Psoas muscle (tissue), 8 donors: ENCODE results near the gene PSMB9. TPM values are rescaled to one million over a fixed set of nuclear protein-coding genes. Genes with fewer than 3 reads are reported as not detected.

Experiments used
- ATAC-seq, 4 donors: fragments of 200-7000 bp; cut with Tn5 transposase; one replicate each; pipeline ENCODE4 v1.9.1; 2020; ENCODE audit warnings: moderate library complexity in 3 of 4, mild to moderate bottlenecking in 2 of 4
- DNase-seq, 2 donors: peaks; one replicate each; pipeline ENCODE4 v3.0.0-alpha.2; 2020
- H3K27ac ChIP-seq: fragments of 200-600 bp; one replicate; pipeline ENCODE4 v1.8.0; 2022
- H3K27me3 ChIP-seq, 3 donors: fragments of 200-600 bp in 1 of 3; one replicate each; pipeline versions ENCODE4 v1.6.1 to v1.8.0; 2013 to 2022; ENCODE audit warnings: low read length in 2 of 3, mild to moderate bottlenecking in 2 of 3, moderate library complexity in 1 of 3; ENCODE audit not compliant: insufficient read depth in 3 of 3
- H3K36me3 ChIP-seq, 2 donors: fragments of 200-600 bp in 1 of 2; one replicate each; pipeline versions ENCODE4 v1.6.1 to v1.8.0; 2013 to 2022; ENCODE audit warnings: low read depth in 1 of 2, mild to moderate bottlenecking in 1 of 2, moderate library complexity in 1 of 2; ENCODE audit not compliant: insufficient read depth in 1 of 2
- H3K4me1 ChIP-seq: fragments of 200-600 bp; one replicate; pipeline ENCODE4 v1.8.0; 2022
- H3K4me3 ChIP-seq: fragments of 200-600 bp; one replicate; pipeline ENCODE4 v1.8.0; 2022; ENCODE audit warnings: mild to moderate bottlenecking
- H3K9me3 ChIP-seq: fragments of 200-600 bp; one replicate; pipeline ENCODE4 v1.8.0; 2022
- WGBS, 3 donors: extraction: QIAGEN DNeasy Blood & Tissue Kit; methylation state at CpG; one replicate each; pipeline versions ENCODE4 v1.1.6 to v1.1.7; 2013; 5-methylcytosine and 5-hydroxymethylcytosine counted together
- intact Hi-C, 2 donors: fragments of 100-400 bp; cut with DNase I; formaldehyde crosslinking; loops; one replicate each; pipeline versions ENCODE4 v1.11.0 to v1.14.2; 2022
- polyA plus RNA-seq, 3 donors: library from polyadenylated mRNA; stranded (reverse); fragments of 200-250 nt; gene quantifications; one replicate each; pipeline ENCODE4 v1.2.3, GENCODE V29; 2013
- total RNA-seq, 4 donors: library from RNA; stranded (reverse); fragmentation: NEBNext Ultra II Directional in 2 of 4; extraction: Animal tissue kit (Norgen Biotek cat#: 25700) in 2 of 4; gene quantifications; one replicate each; pipeline versions ENCODE4 v1.2.1 to v1.2.4, GENCODE V29; 2021 to 2023
- TF ChIP-seq, protein P1 (sequence below): fragments of 200-600 bp; IDR thresholded peaks from one replicate; pipeline ENCODE4 v1.8.0; 2022; ENCODE audit warnings: antibody characterized with exemption
- donor health status: healthy with polysubstance abuse.
- donor health status: DM: no; HTN: no; CAD: no; lungs with moderate emphysema.
- donor health status: Bipolar disorder and iron deficiency.
- donor health status: healthy.
- donor health status: DM: yes; HTN: yes; CAD: no.
- donor health status: DM: no; HTN: no; CAD: no.
- donor health status: DM: no; HTN: no; CAD: no.
- donor health status: DM: yes; HTN: yes; CAD: no.

The PSMB9 gene
- total and polyA plus RNA-seq, 7 donors: 6.6 to 18.0 (median 10.1) TPM

DNA sequence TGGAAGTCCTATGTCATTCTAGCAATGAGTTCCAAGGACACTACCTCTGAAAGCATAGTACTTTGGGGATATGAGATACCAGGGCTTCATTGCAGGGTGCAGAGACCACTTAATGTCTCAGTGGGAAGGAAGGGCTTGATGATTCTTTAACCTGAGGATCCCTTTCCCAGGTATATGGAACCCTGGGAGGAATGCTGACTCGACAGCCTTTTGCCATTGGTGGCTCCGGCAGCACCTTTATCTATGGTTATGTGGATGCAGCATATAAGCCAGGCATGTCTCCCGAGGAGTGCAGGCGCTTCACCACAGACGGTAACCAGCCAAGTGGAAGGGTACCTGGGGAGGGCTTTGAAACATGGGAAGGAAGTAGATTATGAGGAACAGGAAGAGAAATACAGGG lies 4.2 kb downstream of the PSMB9 start:
- WGBS, 3 donors: 81 to 85% (median 85%) methylated on average over 5 of the region's 5 CpGs
- TF ChIP-seq, protein P1, sequence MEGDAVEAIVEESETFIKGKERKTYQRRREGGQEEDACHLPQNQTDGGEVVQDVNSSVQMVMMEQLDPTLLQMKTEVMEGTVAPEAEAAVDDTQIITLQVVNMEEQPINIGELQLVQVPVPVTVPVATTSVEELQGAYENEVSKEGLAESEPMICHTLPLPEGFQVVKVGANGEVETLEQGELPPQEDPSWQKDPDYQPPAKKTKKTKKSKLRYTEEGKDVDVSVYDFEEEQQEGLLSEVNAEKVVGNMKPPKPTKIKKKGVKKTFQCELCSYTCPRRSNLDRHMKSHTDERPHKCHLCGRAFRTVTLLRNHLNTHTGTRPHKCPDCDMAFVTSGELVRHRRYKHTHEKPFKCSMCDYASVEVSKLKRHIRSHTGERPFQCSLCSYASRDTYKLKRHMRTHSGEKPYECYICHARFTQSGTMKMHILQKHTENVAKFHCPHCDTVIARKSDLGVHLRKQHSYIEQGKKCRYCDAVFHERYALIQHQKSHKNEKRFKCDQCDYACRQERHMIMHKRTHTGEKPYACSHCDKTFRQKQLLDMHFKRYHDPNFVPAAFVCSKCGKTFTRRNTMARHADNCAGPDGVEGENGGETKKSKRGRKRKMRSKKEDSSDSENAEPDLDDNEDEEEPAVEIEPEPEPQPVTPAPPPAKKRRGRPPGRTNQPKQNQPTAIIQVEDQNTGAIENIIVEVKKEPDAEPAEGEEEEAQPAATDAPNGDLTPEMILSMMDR: no peak
- Histone ChIP-seq H3K4me1 (peaks cover 5% of the 10 kb centered on the region), H3K9me3 (no peaks in the 10 kb centered on the region), H3K4me3 (no peak overlapping the region), H3K27me3 (no peaks in the 10 kb centered on the region), H3K36me3 (peaks cover 0 to 15% of the 10 kb centered on the region in 2 donors), H3K27ac (no peak overlapping the region)
- DNase-seq (no peak), ATAC-seq (no peak)
- intact Hi-C loops: no loop called here

DNA sequence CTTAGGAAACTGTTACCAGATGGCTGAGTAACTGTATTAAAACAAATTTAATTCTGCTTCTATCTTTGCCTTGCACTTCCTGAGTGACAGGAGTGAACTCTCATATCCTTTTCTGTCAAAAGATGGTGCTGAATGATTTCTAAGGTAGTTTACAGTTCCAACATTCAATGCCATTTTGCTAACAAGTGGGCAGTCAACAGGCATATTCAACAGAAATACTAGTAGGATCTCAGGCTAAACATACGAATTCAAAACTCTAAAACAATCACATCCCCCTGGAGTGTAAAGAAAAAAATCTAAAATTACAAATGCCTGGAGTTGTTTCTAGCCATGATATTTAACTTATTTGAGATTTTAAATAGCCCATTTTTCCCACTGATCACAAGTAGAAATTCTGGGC lies 6.7 kb downstream of the PSMB9 start:
- Histone ChIP-seq H3K9me3 (no peaks in the 10 kb centered on the region), H3K27me3 (no peaks in the 10 kb centered on the region), H3K4me1 (no peaks in the 10 kb centered on the region), H3K27ac (no peak overlapping the region), H3K4me3 (no peak overlapping the region), H3K36me3 (peaks cover 0 to 15% of the 10 kb centered on the region in 2 donors)
- ATAC-seq: no peak
- TF ChIP-seq, protein P1: no peak
- intact Hi-C loops: no loop called here
- DNase-seq: no peak
- WGBS, 3 donors: 84 to 93% (median 88%) methylated on average over 1 of the region's 1 CpG

DNA sequence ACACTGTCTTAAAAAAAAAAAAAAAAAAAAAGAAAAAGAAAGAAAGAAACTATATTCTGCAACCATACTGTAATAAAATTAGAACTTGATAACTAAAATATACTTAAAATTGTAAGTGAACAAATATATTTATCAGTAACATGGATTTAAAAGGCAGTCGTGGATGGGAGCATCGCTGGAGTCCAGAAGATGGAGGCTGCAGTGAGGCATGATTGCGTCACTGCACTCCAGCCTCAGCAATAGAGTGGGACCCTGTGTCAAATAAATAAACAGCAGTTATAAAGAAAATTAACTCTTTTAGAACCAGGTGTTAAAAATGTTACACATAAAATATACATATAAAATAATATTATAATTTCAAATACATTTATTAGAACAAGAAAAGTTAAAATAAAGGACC lies 8.7 kb downstream of the PSMB9 start:
- ATAC-seq: no peak
- whole genome bisulfite sequencing, 3 donors: 84 to 86% (median 84%) methylated on average over 3 of the region's 3 CpGs
- TF ChIP-seq, protein P1: no peak
- Histone ChIP-seq H3K27ac (no peak overlapping the region), H3K36me3 (peaks cover 0 to 10% of the 10 kb centered on the region in 2 donors), H3K4me3 (no peak overlapping the region), H3K9me3 (no peaks in the 10 kb centered on the region), H3K27me3 (no peaks in the 10 kb centered on the region), H3K4me1 (no peaks in the 10 kb centered on the region)
- intact Hi-C loops: no loop called here
- DNase-seq: no peak

DNA sequence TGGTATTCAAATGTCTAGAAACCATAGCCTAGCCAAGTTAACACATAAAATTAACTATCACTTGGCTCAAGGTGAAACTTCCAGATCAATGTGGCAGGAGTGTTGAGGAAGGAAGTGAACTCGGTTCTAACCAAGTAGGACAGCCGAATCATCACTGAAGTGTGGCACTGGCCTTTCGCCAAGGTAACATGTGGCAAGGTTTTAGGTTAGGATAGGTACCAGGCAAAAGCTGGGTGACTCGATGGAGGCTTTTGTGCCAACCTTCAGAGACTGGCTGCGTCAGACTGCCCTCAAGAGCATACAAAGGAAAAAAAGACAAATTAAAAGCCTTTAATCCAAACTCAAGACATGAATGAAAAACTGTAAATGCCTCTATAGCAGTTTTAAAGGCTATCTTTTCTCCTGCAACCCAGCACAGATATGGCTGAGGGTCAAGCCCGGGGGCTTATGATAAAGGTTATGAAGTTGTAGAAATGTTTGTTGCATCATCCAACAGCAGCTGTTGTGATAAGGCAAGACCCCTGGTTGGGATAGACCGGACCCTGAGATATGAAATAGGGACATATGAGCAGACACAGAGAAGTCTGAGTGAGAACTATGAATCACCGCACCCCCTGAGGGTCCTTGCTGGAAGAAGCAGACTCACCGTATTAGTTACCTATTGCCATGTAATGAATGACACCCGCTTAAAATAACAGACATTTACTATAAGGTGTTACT lies 11.9 kb downstream of the PSMB9 start:
- Histone ChIP-seq H3K27ac (no peak overlapping the region), H3K4me1 (no peaks in the 10 kb centered on the region), H3K9me3 (no peaks in the 10 kb centered on the region), H3K36me3 (no peaks in the 10 kb centered on the region), H3K27me3 (peaks cover 0 to 3% (median 0%) of the 10 kb centered on the region in 3 donors), H3K4me3 (no peak overlapping the region)
- ATAC-seq (no peak), DNase-seq (no peak)
- 66 to 73% (median 67%) methylated on average over 10 of the region's 10 CpGs for WGBS, 3 donors
- TF ChIP-seq, protein P1: no peak
- intact Hi-C loops: loop anchor here (2.0 to 5.0 kb wide), 4 partner anchors 27 to 454 kb away; partner anchors contain the start of gene TAP2 (in 1 of the 2)
